ENCODE data around the gene STOML2.

The STOML2 gene

DNA sequence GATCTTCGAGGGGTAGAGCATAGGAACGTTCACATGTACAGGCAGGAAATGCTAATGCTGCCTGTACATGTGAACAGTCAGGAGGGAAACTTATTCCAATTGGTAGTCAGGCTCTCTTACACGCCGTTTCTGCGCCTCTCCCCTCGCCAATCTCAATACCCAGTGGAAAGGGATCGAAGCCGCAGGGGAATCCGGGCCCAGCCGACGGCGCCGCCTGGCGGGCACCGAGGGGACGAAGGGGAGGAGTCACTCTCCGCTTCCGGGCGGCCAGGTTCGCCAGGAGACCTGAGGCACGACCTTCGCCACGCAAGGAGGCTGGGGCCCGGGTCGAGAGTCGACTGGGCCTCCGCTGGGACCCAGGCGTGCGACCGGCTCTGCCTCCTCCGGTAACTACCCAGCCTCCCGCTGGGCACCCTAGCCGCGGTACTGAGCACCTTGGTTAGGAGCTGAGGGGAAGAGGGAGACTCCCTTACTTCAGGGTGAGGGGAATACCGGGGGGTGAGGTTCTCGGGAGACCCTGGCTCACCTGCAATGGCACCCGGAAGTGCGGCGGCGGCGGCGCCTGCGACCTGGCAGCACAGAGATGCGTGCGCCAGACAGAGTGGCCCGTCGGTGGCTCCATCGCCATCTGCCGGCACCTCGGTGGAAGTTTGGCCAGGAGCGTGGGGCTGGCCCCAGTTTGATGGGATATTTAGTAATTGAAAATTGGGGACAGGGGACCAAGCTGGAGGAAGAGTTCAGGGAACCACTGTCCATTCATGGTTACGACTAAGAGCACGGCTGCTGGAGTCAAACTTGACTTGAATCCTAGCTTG lies 6.7 kb downstream of the STOML2 start, which contains the start of gene PIGO:
PIGO (minus strand) TSS at position 557 of the 815 bp plus-strand sequence. CDS start 1,026 bp downstream, outside the sequence.
- DNase-seq, result peak; percentile 92
- TF ChIP-seq EZH2phosphoT487 (IDR thresholded peaks at IDR 0.05; ENCODE audit: low read length), result no peak
- TF ChIP-seq, protein P1, sequence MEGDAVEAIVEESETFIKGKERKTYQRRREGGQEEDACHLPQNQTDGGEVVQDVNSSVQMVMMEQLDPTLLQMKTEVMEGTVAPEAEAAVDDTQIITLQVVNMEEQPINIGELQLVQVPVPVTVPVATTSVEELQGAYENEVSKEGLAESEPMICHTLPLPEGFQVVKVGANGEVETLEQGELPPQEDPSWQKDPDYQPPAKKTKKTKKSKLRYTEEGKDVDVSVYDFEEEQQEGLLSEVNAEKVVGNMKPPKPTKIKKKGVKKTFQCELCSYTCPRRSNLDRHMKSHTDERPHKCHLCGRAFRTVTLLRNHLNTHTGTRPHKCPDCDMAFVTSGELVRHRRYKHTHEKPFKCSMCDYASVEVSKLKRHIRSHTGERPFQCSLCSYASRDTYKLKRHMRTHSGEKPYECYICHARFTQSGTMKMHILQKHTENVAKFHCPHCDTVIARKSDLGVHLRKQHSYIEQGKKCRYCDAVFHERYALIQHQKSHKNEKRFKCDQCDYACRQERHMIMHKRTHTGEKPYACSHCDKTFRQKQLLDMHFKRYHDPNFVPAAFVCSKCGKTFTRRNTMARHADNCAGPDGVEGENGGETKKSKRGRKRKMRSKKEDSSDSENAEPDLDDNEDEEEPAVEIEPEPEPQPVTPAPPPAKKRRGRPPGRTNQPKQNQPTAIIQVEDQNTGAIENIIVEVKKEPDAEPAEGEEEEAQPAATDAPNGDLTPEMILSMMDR (IDR thresholded peaks at IDR 0.05; ENCODE audit: low read length), result peak; percentile 61
- Histone ChIP-seq H2AFZ (ENCODE audit: low read length) (peak within 1 kb of the TSS; percentile 86), H3K79me2 (ENCODE audit: low read length) (peaks cover 17% of the 10 kb centered on the region), H3K4me2 (ENCODE audit: low read depth, low read length) (peak within 1 kb of the TSS; percentile 86), H3K4me1 (ENCODE audit: low read length) (peaks cover 6% of the 10 kb centered on the region; the same call in 1 of the 2 replicates), H3K4me3 (ENCODE audit: low read length) (peak within 1 kb of the TSS; percentile 93), H3K9me3 (replicated peaks; ENCODE audit: insufficient read depth, low read length) (no peaks in the 10 kb centered on the region), H3K27me3 (replicated peaks; ENCODE audit: insufficient read depth, low read length) (no peaks in the 10 kb centered on the region), H3K9ac (ENCODE audit: low read length) (peak within 1 kb of the TSS; percentile 97), H3K27ac (ENCODE audit: low read length) (peak within 1 kb of the TSS; percentile 92), H3K36me3 (replicated peaks; ENCODE audit: insufficient read depth, low read length) (no peaks in the 10 kb centered on the region), H3F3A (ENCODE audit: insufficient read depth, low read length) (peaks cover 8% of the 10 kb centered on the region; the same call in 1 of the 2 replicates), H4K20me1 (ENCODE audit: insufficient read depth, low read length) (no peaks in the 10 kb centered on the region), H3K9me2 (replicated peaks; ENCODE audit: insufficient read depth, low read length) (no peaks in the 10 kb centered on the region)

DNA sequence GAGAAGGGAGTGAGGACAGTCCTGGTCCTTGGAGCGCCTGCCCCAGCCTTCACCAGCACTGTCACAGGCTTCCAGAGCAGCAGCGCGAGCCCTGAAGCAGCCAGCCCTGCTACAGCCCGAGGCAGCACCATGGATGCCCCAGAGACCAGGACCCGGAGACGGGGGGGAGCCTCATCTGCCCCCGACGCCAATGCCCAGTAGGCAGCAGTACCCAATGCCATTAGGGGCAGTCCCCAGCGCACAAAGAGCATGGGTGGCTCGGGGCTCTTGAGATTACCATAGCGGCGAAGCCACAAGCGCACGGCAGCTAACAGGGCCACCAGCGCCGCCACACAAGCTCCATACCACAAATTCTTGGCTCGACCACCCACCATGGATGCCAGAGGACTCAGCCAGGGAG lies 11.4 kb downstream of the STOML2 start:
- H3K4me2 ChIP-seq (ENCODE audit: low read depth, low read length), result no peak overlapping the region
- H3K4me3 ChIP-seq (ENCODE audit: low read length), result no peak overlapping the region
- H3K79me2 ChIP-seq (ENCODE audit: low read length), result peaks cover 11% of the 10 kb centered on the region; the same call in 1 of the 2 replicates
- no peaks in the 10 kb centered on the region for H3K9me2 ChIP-seq (replicated peaks; ENCODE audit: insufficient read depth, low read length)
- no peak overlapping the region for H3K27ac ChIP-seq (ENCODE audit: low read length)
- no peaks in the 10 kb centered on the region for H3K9me3 ChIP-seq (replicated peaks; ENCODE audit: insufficient read depth, low read length)
- no peak overlapping the region for H2AFZ ChIP-seq (ENCODE audit: low read length)
- H3K4me1 ChIP-seq (ENCODE audit: low read length), result 0 out of 2 replicates have a peak, but pooled peaks cover 3% of the 10 kb centered on the region
- H3K36me3 ChIP-seq (replicated peaks; ENCODE audit: insufficient read depth, low read length), result no peaks in the 10 kb centered on the region
- TF ChIP-seq EZH2 (optimal IDR thresholded peaks at IDR 0.05; ENCODE audit: low read depth, low read length) (no peak), EZH2phosphoT487 (IDR thresholded peaks at IDR 0.05; ENCODE audit: low read length) (no peak)
- TF ChIP-seq, protein P1 (IDR thresholded peaks at IDR 0.05; ENCODE audit: low read length), result no peak
- no peak overlapping the region for H3K9ac ChIP-seq (ENCODE audit: low read length)
- no peak for DNase-seq
- no peaks in the 10 kb centered on the region for H4K20me1 ChIP-seq (ENCODE audit: insufficient read depth, low read length)
- no peaks in the 10 kb centered on the region for H3K27me3 ChIP-seq (replicated peaks; ENCODE audit: insufficient read depth, low read length)
- H3F3A ChIP-seq (ENCODE audit: insufficient read depth, low read length), result no peaks in the 10 kb centered on the region

DNA sequence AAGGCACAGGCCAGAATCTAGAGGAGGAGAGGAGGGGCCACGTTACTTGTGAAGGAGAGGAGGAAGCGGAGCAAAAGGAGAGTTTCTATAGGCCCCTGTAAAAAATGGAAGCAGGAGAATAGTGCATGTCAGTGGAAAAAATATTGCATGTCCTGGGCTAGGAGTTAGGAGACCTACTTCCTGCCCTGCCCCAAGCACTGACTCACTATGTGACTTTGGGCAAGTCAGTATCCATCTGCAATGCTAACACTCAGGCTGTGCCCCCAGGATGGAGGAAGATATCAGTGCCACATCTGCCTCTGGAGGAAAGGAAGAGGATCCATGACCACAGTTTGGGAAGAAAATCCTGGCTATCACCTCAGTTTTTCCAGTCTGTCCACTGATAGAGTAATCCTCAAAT lies 13.5 kb downstream of the STOML2 start:
- Histone ChIP-seq H3K4me2 (ENCODE audit: low read depth, low read length) (no peak overlapping the region), H3K4me1 (ENCODE audit: low read length) (no peaks in the 10 kb centered on the region)

More for the DNA sequence above, 13.5 kb downstream of the STOML2 start:
- Histone ChIP-seq H3F3A (ENCODE audit: insufficient read depth, low read length) (peaks cover 4% of the 10 kb centered on the region; the same call in 1 of the 2 replicates), H3K79me2 (ENCODE audit: low read length) (no peaks in the 10 kb centered on the region), H3K27me3 (replicated peaks; ENCODE audit: insufficient read depth, low read length) (no peaks in the 10 kb centered on the region), H2AFZ (ENCODE audit: low read length) (no peak overlapping the region), H3K9me3 (replicated peaks; ENCODE audit: insufficient read depth, low read length) (no peaks in the 10 kb centered on the region), H3K9ac (ENCODE audit: low read length) (no peak overlapping the region), H3K27ac (ENCODE audit: low read length) (no peak overlapping the region), H3K9me2 (replicated peaks; ENCODE audit: insufficient read depth, low read length) (no peaks in the 10 kb centered on the region), H3K4me3 (ENCODE audit: low read length) (no peak overlapping the region), H4K20me1 (ENCODE audit: insufficient read depth, low read length) (no peaks in the 10 kb centered on the region), H3K36me3 (replicated peaks; ENCODE audit: insufficient read depth, low read length) (no peaks in the 10 kb centered on the region)
- no peak for DNase-seq
- TF ChIP-seq EZH2phosphoT487 (IDR thresholded peaks at IDR 0.05; ENCODE audit: low read length), result no peak
- no peak for TF ChIP-seq EZH2 (optimal IDR thresholded peaks at IDR 0.05; ENCODE audit: low read depth, low read length)
- TF ChIP-seq, protein P1 (IDR thresholded peaks at IDR 0.05; ENCODE audit: low read length), result no peak
